Measurements from ENCODE around the gene TSPAN18.

The TSPAN18 gene

DNA sequence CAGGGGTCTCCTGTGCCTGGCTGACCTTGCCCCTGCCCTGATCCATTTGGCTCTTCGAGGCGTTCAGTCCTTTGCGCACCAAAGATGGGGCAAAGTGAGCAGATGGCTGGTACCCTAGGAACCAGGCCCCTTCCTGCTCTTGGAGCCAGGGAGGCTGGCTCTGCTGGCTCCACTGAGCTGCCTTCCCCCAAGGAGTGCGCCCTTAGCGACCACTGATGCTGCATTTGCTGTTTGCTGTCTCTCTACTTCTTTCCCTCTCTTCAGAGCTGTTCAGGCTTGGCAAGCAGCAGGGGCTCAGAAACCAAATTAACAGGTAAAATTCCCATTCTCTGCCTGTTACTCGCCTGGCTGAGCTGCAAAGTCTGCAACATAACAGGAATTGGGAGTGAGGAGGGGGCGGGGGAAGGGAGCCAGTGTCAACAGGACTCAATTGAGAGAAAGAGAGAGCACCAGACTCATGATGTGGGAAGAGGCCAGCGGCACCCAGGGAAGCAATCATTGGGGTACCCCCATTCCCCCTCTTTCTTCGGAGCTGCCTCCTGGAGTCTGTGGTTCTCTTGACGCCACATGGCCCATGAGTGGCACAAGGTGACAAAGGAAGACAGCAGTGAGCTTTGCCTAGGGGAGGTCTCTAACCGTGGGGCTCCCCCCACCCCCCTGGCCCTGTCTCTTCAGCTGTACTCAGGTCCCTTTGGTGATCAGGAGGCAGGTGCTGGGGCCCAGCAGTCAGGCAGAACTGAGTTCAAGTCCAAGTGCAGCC lies 121.6 kb downstream of the TSPAN18 start:
- no peak for DNase-seq (ENCODE audit: low spot score)
- in situ Hi-C loops (cut with MboI; ENCODE audit: low pct_unique_long_range_greater_than_20kb, low sequenced_read_pairs, unreplicated experiment), result no loop called here
- TF ChIP-seq CTCF (IDR thresholded peaks at IDR 0.05; ENCODE audit: extremely low read depth, insufficient read depth, missing control alignments), result no peak

GRCh38 chr11:44848963-44849350 lies 122.2 kb downstream of the TSPAN18 start:
- DNase-seq (ENCODE audit: low spot score), result no peak
- TF ChIP-seq CTCF (IDR thresholded peaks at IDR 0.05; ENCODE audit: extremely low read depth, insufficient read depth, missing control alignments), result no peak
- in situ Hi-C loops (cut with MboI; ENCODE audit: low pct_unique_long_range_greater_than_20kb, low sequenced_read_pairs, unreplicated experiment), result no loop called here

- no peak for DNase-seq (ENCODE audit: low spot score)
- no peak for TF ChIP-seq CTCF (IDR thresholded peaks at IDR 0.05; ENCODE audit: extremely low read depth, insufficient read depth, missing control alignments)
- in situ Hi-C loops (cut with MboI; ENCODE audit: low pct_unique_long_range_greater_than_20kb, low sequenced_read_pairs, unreplicated experiment), result no loop called here
These were observed 122.7 kb downstream of the TSPAN18 start for GRCh38 chr11:44849424-44849823.

- in situ Hi-C loops (cut with MboI; ENCODE audit: low pct_unique_long_range_greater_than_20kb, low sequenced_read_pairs, unreplicated experiment), result no loop called here
- no peak for TF ChIP-seq CTCF (IDR thresholded peaks at IDR 0.05; ENCODE audit: extremely low read depth, insufficient read depth, missing control alignments)
- no peak for DNase-seq (ENCODE audit: low spot score)
These were observed 123.2 kb downstream of the TSPAN18 start for GRCh38 chr11:44849922-44850321.

DNA sequence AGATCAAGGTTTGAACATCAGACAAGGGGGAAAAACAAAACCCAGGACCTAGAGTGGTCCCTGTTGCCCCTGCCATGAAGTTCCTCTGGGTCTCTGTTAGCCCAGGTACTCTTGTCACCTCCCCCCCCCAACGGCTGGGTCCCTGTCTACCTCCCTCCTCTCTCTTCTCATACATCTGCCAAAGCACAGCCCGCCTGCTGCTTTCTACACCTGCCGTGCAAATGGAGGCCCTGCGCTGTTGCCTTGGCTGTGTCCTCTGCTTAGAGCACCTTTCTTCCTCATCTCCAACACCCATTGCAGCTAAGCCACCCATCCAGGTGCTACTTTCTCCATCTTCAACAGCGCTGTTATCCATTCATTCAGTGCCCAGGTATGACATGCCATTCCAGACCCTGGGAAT lies 124.7 kb downstream of the TSPAN18 start:
- in situ Hi-C loops (cut with MboI; ENCODE audit: low pct_unique_long_range_greater_than_20kb, low sequenced_read_pairs, unreplicated experiment), result no loop called here
- no peak for DNase-seq (ENCODE audit: low spot score)
- TF ChIP-seq CTCF (IDR thresholded peaks at IDR 0.05; ENCODE audit: extremely low read depth, insufficient read depth, missing control alignments), result no peak

DNA sequence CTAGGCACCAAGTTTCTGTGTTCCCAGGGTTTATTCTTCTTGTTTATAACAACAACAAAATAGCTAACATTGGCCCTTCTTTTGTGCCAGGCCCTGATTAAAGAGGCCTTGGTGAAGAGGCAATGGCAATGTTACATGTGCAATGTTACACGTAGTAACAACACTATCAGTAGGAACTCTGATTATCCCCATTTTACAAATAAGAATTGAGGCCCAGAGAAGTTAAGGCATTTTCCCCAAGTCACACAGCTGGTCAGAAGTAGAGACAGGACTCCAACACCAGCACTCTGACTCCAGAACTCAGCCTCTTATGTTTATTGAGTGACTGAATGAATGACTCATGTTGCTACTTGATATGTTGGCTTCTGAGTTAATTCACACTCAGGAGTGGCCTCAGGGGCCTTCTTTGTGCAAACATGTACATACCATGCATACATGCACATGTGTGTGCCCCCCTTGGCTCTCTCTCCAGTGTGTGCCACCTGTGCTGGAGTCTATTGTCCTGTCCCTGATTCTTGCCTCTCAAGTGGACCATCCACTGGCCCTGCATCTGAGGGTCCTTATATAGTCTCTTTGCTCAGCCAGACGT lies 125.5 kb downstream of the TSPAN18 start:
- DNase-seq (ENCODE audit: low spot score), result no peak
- in situ Hi-C loops (cut with MboI; ENCODE audit: low pct_unique_long_range_greater_than_20kb, low sequenced_read_pairs, unreplicated experiment), result no loop called here
- TF ChIP-seq CTCF (IDR thresholded peaks at IDR 0.05; ENCODE audit: extremely low read depth, insufficient read depth, missing control alignments), result no peak

Data from GM13977 (cell line).